K562 (cell line): ENCODE measurements around the gene C19orf85. TPM values are rescaled to one million over a fixed set of nuclear protein-coding genes. Genes with fewer than 3 reads are reported as not detected.

ENCODE experiments used
- ATAC-seq: fragments of 200-7000 bp; cut with Tn5 transposase; 3 replicates; pipeline ENCODE4 v1.9.1; 2020; ENCODE audit warnings: moderate library complexity
- BruUV-seq: library from RNA; stranded (reverse); fragments of 400-500 nt; replicated peaks from 2 replicates; lab custom pipeline; 2021; lab: Mats Ljungman, UMichigan
- CTCF ChIA-PET: fragments of 300-600 bp; formaldehyde crosslinking; extraction: SDS; loops from one replicate; lab custom pipeline; 2021; ENCODE audit warnings: low intra/inter-chr PET ratio; lab: Yijun Ruan, JAX
- POLR2A ChIA-PET: fragments of 300-600, 350-650 bp; sonication (Branson Sonifier 250); formaldehyde crosslinking; extraction: SDS; loops from one replicate; lab custom pipeline; 2021; ENCODE audit warnings: antibody characterized with exemption, inconsistent platforms; lab: Yijun Ruan, JAX
- DNase-seq, 4 experiments: peaks; one replicate each; pipeline versions ENCODE4 v3.0.0 to v3.0.0-alpha.2; 2011 to 2018; ENCODE audit warnings: low spot score in 3 of 4, mixed read lengths in 3 of 4; ENCODE audit errors: extremely low read depth in 1 of 4
- FAIRE-seq: peaks from 2 replicates; lab custom pipeline; 2011; peaks lifted over from hg19 to GRCh38; lab: Jason Lieb, UNC
- H2AFZ ChIP-seq: 2 replicates; pipeline ENCODE4 v1.6.0; 2011; ENCODE audit warnings: low read depth, low read length, control low read depth, inconsistent platforms
- H3K27ac ChIP-seq: fragments of 200-600 bp; 3 replicates; pipeline ENCODE4 v1.8.0; 2011; ENCODE audit warnings: low read depth, mild to moderate bottlenecking, control low read depth, inconsistent platforms, low read length, moderate library complexity, mixed read lengths; ENCODE audit errors: extremely low read depth
- H3K27me3 ChIP-seq, 2 experiments: fragments of 300-600 bp in 1 of 2; 2 replicates in 1 of 2; 3 replicates in 1 of 2; pipeline versions ENCODE4 v1.6.0 to v1.8.0; 2011; ENCODE audit warnings: inconsistent platforms in 2 of 2, low read length in 2 of 2, mild to moderate bottlenecking in 1 of 2, mixed read lengths in 1 of 2, moderate library complexity in 1 of 2; ENCODE audit not compliant: control insufficient read depth in 2 of 2, insufficient read depth in 2 of 2
- H3K36me3 ChIP-seq: fragments of 300-600 bp; 3 replicates; pipeline ENCODE4 v1.8.0; 2011; ENCODE audit warnings: mild to moderate bottlenecking, low read length, inconsistent platforms; ENCODE audit not compliant: control insufficient read depth, insufficient read depth
- H3K4me1 ChIP-seq, 2 experiments: fragments of 200-600 bp in 1 of 2; replicated peaks in 1 of 2; 2 replicates in 1 of 2; 3 replicates in 1 of 2; pipeline versions ENCODE4 v1.5.1 to v1.8.0; 2011; ENCODE audit warnings: inconsistent platforms in 2 of 2, low read length in 2 of 2, mild to moderate bottlenecking in 1 of 2, mixed read lengths in 1 of 2, moderate library complexity in 1 of 2; ENCODE audit not compliant: control insufficient read depth in 2 of 2, insufficient read depth in 2 of 2
- H3K4me2 ChIP-seq: 2 replicates; pipeline ENCODE4 v1.6.1; 2011; ENCODE audit warnings: low read length, control low read depth, inconsistent platforms, mixed read lengths; ENCODE audit not compliant: insufficient read depth
- H3K4me3 ChIP-seq: fragments of 200-600 bp; sonication (generic), shearing (Covaris generic); 2 replicates; pipeline ENCODE4 v1.5.1; 2016; ENCODE audit warnings: control low read depth, inconsistent platforms
- H3K79me2 ChIP-seq: fragments of 200-600 bp; 3 replicates; pipeline ENCODE4 v1.8.0; 2011; ENCODE audit warnings: low read length, inconsistent platforms; ENCODE audit not compliant: control insufficient read depth, insufficient read depth
- H3K9ac ChIP-seq, 2 experiments: 2 replicates each; pipeline versions ENCODE4 v1.6.0 to v1.6.1; 2011; ENCODE audit warnings: low read depth in 2 of 2, low read length in 2 of 2, control low read depth in 1 of 2, inconsistent platforms in 1 of 2, mild to moderate bottlenecking in 1 of 2, mixed read lengths in 1 of 2; ENCODE audit not compliant: insufficient read depth in 1 of 2
- H3K9me1 ChIP-seq: one replicate; pipeline ENCODE4 v1.6.0; 2011; ENCODE audit warnings: inconsistent platforms, mild to moderate bottlenecking, low read length, moderate library complexity; ENCODE audit not compliant: control insufficient read depth, insufficient read depth
- H3K9me3 ChIP-seq: replicated peaks from 2 replicates; pipeline ENCODE4 v1.5.1; 2011; ENCODE audit warnings: low read depth, low read length, inconsistent platforms; ENCODE audit not compliant: control insufficient read depth, insufficient read depth
- H4K20me1 ChIP-seq: replicated peaks from 2 replicates; pipeline ENCODE4 v1.6.1; 2011; ENCODE audit warnings: low read length, inconsistent platforms, mixed read lengths; ENCODE audit not compliant: control insufficient read depth, insufficient read depth
- HDAC8 ChIP-seq: fragments of 450-650 bp; IDR thresholded peaks from 2 replicates; pipeline ENCODE4 v1.6.1; 2016; ENCODE audit warnings: mild to moderate bottlenecking, missing genetic modification characterization, moderate library complexity, missing compliant biosample characterization
- HNRNPUL1 ChIP-seq: fragments of 200-400 bp; formaldehyde crosslinking; IDR thresholded peaks from 2 replicates; pipeline ENCODE4 v1.6.1; 2017; ENCODE audit warnings: low read length
- POLR2G ChIP-seq: fragments of 200-400 bp; formaldehyde crosslinking; IDR thresholded peaks from 2 replicates; pipeline ENCODE4 v1.6.1; 2017; ENCODE audit warnings: low read depth, mild to moderate bottlenecking, antibody characterized with exemption, low read length, moderate library complexity
- RBFOX2 ChIP-seq: fragments of 200-400 bp; formaldehyde crosslinking; IDR thresholded peaks from 2 replicates; pipeline ENCODE4 v1.6.1; 2017; ENCODE audit warnings: low read depth, mild to moderate bottlenecking, low read length, moderate library complexity
- SP2 ChIP-seq: IDR thresholded peaks from 2 replicates; pipeline ENCODE4 v1.6.1; 2011; ENCODE audit warnings: mild to moderate bottlenecking, low read depth, low read length, moderate library complexity; ENCODE audit not compliant: poor library complexity, severe bottlenecking; ENCODE audit errors: extremely low read depth
- ZNF3 ChIP-seq: fragments of 250-450 bp; sonication (Bioruptor Pico); IDR thresholded peaks from 2 replicates; pipeline ENCODE4 v1.5.0; 2021; ENCODE audit warnings: mild to moderate bottlenecking, moderate library complexity
- WGBS: fragments of 100-300 bp; shearing (Covaris generic); methylation state at CpG from one replicate; pipeline ENCODE4 v1.1.6; 2016; ENCODE audit warnings: low coverage, mixed read lengths; ENCODE audit not compliant: insufficient coverage; ENCODE audit errors: missing lambda C conversion rate; 5-methylcytosine and 5-hydroxymethylcytosine counted together
- in situ Hi-C: fragments of 300-500 bp; cut with MboI; formaldehyde crosslinking; loops from 4 replicates; pipeline ENCODE4 v1.15.0; 2018; ENCODE audit warnings: inconsistent platforms, mixed read lengths
- intact Hi-C: fragments of 100-400 bp; cut with micrococcal nuclease; formaldehyde crosslinking; loops from 2 replicates; pipeline ENCODE4 v1.14.2; 2022
- polyA plus RNA-seq, 8 experiments: library from polyadenylated mRNA; depleted of rRNA in 4 of 8; stranded (reverse) in 5 of 8; unstranded in 3 of 8; fragments of >200 nt; fragmentation: Nextera tagmentation in 2 of 8; fragmentation: Illumina TruSeq in 1 of 8; extraction: Ambion mirVana in 2 of 8; extraction: Trizol in 1 of 8; gene quantifications; 2 replicates each; pipeline versions ENCODE4 v1.2.1 to v1.2.3, GENCODE V29; 2011 to 2014; ENCODE audit warnings: inconsistent platforms in 1 of 8, missing spikeins in 1 of 8
- total RNA-seq, 7 experiments: library from RNA; depleted of rRNA in 6 of 7; stranded (reverse); fragments of >200 nt in 6 of 7; fragmentation: Illumina TruSeq in 2 of 7; extraction: Trizol in 2 of 7; gene quantifications; 2 replicates each; pipeline versions ENCODE4 v1.2.1 to v1.2.3, GENCODE V29; 2011 to 2021; ENCODE audit warnings: low replicate concordance in 1 of 7
- TF ChIP-seq, protein P1 (sequence below), 3 experiments: IDR thresholded peaks in 2 of 3; conservative IDR thresholded peaks in 1 of 3; 2 replicates each; pipeline ENCODE4 v1.5.1; 2011 to 2012; ENCODE audit warnings: low read length in 3 of 3, mild to moderate bottlenecking in 3 of 3, control low read depth in 2 of 3, improper control_type of control experiment in 1 of 3, inconsistent platforms in 1 of 3, low read depth in 1 of 3, mixed read lengths in 1 of 3, moderate library complexity in 1 of 3; ENCODE audit not compliant: insufficient read depth in 2 of 3
- TF ChIP-seq, protein P2 (sequence below): fragments of 250-450 bp; sonication (Bioruptor Pico); IDR thresholded peaks from 2 replicates; pipeline ENCODE4 v1.8.0; 2022; ENCODE audit warnings: inconsistent platforms, mild to moderate bottlenecking, moderate library complexity, borderline replicate concordance

Gene C19orf85
- total and polyA plus RNA-seq, 9 of the 15 experiments (the other 6 are each of a cell fraction or from before 2014, with no cell fraction given) = not detected

DNA sequence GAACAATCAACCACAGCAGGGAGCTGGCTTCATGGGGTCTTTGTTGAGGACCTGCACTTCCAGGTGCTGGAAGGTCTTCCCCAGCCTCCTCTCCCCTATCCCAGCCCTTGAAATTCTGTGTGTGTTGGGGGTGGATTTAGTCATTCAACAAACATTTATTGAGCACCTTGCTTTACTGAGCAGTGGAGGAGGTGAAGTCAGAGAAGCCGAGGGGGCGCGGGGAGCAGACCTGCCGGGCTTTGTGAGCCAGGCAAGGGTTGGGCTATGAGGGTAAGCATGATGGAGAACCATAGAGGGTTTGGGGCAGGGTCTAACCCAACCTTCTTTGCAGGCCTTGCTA, 3.5 kb upstream of the C19orf85 start:
- Histone ChIP-seq H3K9me1 (no peaks in the 10 kb centered on the region), H3K36me3 (no peaks in the 10 kb centered on the region), H3K9me3 (no peaks in the 10 kb centered on the region), H3K27me3 (no peaks in the 10 kb centered on the region), H3K9ac (peak overlapping the region; percentile 0 to 64; a peak in 3 of 4 replicates), H3K4me3 (no peak overlapping the region), H2AFZ (peak overlapping the region; percentile 93), H3K79me2 (no peaks in the 10 kb centered on the region), H3K4me2 (peak overlapping the region; percentile 62), H3K27ac (peak overlapping the region; percentile 27), H4K20me1 (no peaks in the 10 kb centered on the region), H3K4me1 (peaks cover 23 to 52% of the 10 kb centered on the region in 2 experiments; a peak in 4 of 5 replicates)
- in situ Hi-C loops (no loop called here), intact Hi-C loops (no loop called here)
- ATAC-seq = no peak
- WGBS = 2% methylated on average over 4 of the region's 4 CpGs
- ChIA-PET CTCF (no interaction called here), POLR2A (interaction anchor here (0.8 to 2.3 kb wide), 9 partner anchors 9 to 252 kb away, joined by 3 to 26 read pairs (median 6); partner anchors contain the start of genes NAT14, UBE2S and ZNF628)
- DNase-seq = no peak
- BruUV-seq = no TSS peak
- TF ChIP-seq HDAC8 (no peak), POLR2G (0 out of 2 replicates have a peak, but pooled peaks have one; percentile 10), SP2 (no peak), RBFOX2 (peak; percentile 46), HNRNPUL1 (no peak), ZNF3 (CRISPR knock-in tag) (peak; percentile 65; the same call in 1 of the 2 replicates)
- TF ChIP-seq, protein P1, sequence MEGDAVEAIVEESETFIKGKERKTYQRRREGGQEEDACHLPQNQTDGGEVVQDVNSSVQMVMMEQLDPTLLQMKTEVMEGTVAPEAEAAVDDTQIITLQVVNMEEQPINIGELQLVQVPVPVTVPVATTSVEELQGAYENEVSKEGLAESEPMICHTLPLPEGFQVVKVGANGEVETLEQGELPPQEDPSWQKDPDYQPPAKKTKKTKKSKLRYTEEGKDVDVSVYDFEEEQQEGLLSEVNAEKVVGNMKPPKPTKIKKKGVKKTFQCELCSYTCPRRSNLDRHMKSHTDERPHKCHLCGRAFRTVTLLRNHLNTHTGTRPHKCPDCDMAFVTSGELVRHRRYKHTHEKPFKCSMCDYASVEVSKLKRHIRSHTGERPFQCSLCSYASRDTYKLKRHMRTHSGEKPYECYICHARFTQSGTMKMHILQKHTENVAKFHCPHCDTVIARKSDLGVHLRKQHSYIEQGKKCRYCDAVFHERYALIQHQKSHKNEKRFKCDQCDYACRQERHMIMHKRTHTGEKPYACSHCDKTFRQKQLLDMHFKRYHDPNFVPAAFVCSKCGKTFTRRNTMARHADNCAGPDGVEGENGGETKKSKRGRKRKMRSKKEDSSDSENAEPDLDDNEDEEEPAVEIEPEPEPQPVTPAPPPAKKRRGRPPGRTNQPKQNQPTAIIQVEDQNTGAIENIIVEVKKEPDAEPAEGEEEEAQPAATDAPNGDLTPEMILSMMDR (IDR thresholded peaks at IDR 0.05 in 2 of 3, conservative IDR thresholded peaks at IDR 0.05 in 1 of 3; ENCODE audit: insufficient read depth in 2 of 3, low read depth in 1 of 3, low read length in 3 of 3) = peak in 1 of 3 experiments; percentile 34; a peak in 1 of 6 replicates
- TF ChIP-seq, protein P2, sequence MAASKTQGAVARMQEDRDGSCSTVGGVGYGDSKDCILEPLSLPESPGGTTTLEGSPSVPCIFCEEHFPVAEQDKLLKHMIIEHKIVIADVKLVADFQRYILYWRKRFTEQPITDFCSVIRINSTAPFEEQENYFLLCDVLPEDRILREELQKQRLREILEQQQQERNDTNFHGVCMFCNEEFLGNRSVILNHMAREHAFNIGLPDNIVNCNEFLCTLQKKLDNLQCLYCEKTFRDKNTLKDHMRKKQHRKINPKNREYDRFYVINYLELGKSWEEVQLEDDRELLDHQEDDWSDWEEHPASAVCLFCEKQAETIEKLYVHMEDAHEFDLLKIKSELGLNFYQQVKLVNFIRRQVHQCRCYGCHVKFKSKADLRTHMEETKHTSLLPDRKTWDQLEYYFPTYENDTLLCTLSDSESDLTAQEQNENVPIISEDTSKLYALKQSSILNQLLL (CRISPR knock-in tag) = no peak
- FAIRE-seq = no peak
